ENCODE results near the gene CA4. TPM values are rescaled to one million over a fixed set of nuclear protein-coding genes. Genes with fewer than 3 reads are reported as not detected.

Gene CA4
- total and polyA plus RNA-seq, 9 of the 15 experiments (the other 6 are each of a cell fraction or from before 2014, with no cell fraction given) = 0.13 TPM; not detected in 7

- TF ChIP-seq ZBTB11 (CRISPR knock-in tag; IDR thresholded peaks at IDR 0.05) (peak in 1 of 3 experiments; percentile 44; a peak in 1 of 6 replicates), GABPB1 (CRISPR knock-in tag; IDR thresholded peaks at IDR 0.05) (0 out of 2 replicates have a peak, but pooled peaks have one; percentile 28)
These were observed 13.7 kb upstream of the CA4 start (continued) for GRCh38 chr17:60135951-60136666.

- CTCF ChIA-PET (ENCODE audit: low intra/inter-chr PET ratio) = no interaction called here
- no peak for FAIRE-seq
- intact Hi-C loops (cut with micrococcal nuclease) = no loop called here
These were observed 12.0 kb upstream of the CA4 start for GRCh38 chr17:60137731-60138130.

More at GRCh38 chr17:60137731-60138130, 12.0 kb upstream of the CA4 start:
- Histone ChIP-seq H3K4me2 (ENCODE audit: insufficient read depth, low read length) (no peak overlapping the region), H3K27ac (ENCODE audit: extremely low read depth, low read depth, low read length) (no peak overlapping the region), H4K20me1 (replicated peaks; ENCODE audit: control insufficient read depth, insufficient read depth, low read length) (peaks cover 18% of the 10 kb centered on the region), H3K9ac (ENCODE audit: insufficient read depth in 1 of 2, low read depth in 2 of 2, low read length in 2 of 2) (no peak overlapping the region), H3K4me3 (no peak overlapping the region), H3K36me3 (ENCODE audit: control insufficient read depth, insufficient read depth, low read length) (peaks cover 3% of the 10 kb centered on the region; the same call in 2 of the 3 replicates), H3K4me1 (replicated peaks in 1 of 2; ENCODE audit: control insufficient read depth in 2 of 2, insufficient read depth in 2 of 2, low read length in 2 of 2) (peaks cover 8 to 38% of the 10 kb centered on the region in 2 experiments; a peak in 3 of 5 replicates), H3K79me2 (ENCODE audit: control insufficient read depth, insufficient read depth, low read length) (no peaks in the 10 kb centered on the region; the same call in 2 of the 3 replicates), H3K9me3 (replicated peaks; ENCODE audit: control insufficient read depth, insufficient read depth, low read depth, low read length) (no peaks in the 10 kb centered on the region), H3K27me3 (ENCODE audit: control insufficient read depth in 2 of 2, insufficient read depth in 2 of 2, low read length in 2 of 2) (peaks cover 6 to 28% of the 10 kb centered on the region in 2 experiments; a peak in 4 of 5 replicates), H3K9me1 (ENCODE audit: control insufficient read depth, insufficient read depth, low read length) (peaks cover 3% of the 10 kb centered on the region), H2AFZ (ENCODE audit: low read depth, low read length) (no peak overlapping the region)
- TF ChIP-seq ZNF699 (CRISPR knock-in tag; IDR thresholded peaks at IDR 0.05; ENCODE audit: insufficient replicate concordance) (no peak), POLR2G (IDR thresholded peaks at IDR 0.05; ENCODE audit: low read depth, low read length) (no peak), ZBTB11 (CRISPR knock-in tag; IDR thresholded peaks at IDR 0.05) (peak in 1 of 3 experiments; percentile 77; a peak in 2 of 6 replicates), ZNF277 (CRISPR knock-in tag; IDR thresholded peaks at IDR 0.05; ENCODE audit: borderline replicate concordance) (no peak)
- no peak for ATAC-seq
- in situ Hi-C loops (cut with MboI) = no loop called here
- no TSS peak for BruUV-seq (replicated peaks)
- POLR2A ChIA-PET = interaction anchor here (1.0 kb wide), 1 partner anchor 316 kb away, joined by 3 read pairs; no protein-coding TSS in a partner anchor
- 7% methylated on average over 1 of the region's 1 CpG for WGBS (ENCODE audit: insufficient coverage, low coverage, missing lambda C conversion rate)
- DNase-seq (ENCODE audit: extremely low read depth in 1 of 4, low spot score in 3 of 4) = no peak
